Endothelial cell of umbilical vein (primary cell): ENCODE results near the gene TMEM151A.

Experiments used
- CTCF ChIP-seq, 2 donors: IDR thresholded peaks; 1 replicate in 1 of 2; 2 replicates in 1 of 2; pipeline ENCODE4 v1.5.1; 2011; ENCODE audit warnings: low read length in 2 of 2, mild to moderate bottlenecking in 2 of 2, moderate library complexity in 2 of 2, control low read depth in 1 of 2, inconsistent platforms in 1 of 2, low read depth in 1 of 2; ENCODE audit not compliant: insufficient read depth in 1 of 2; ENCODE audit errors: extremely low read depth in 1 of 2
- MYC ChIP-seq: IDR thresholded peaks from one replicate; pipeline ENCODE4 v1.6.1; 2011; ENCODE audit warnings: mild to moderate bottlenecking, low read depth, low read length
- POLR2A ChIP-seq: IDR thresholded peaks from 2 replicates; pipeline ENCODE4 v1.6.1; 2012; ENCODE audit warnings: low read depth, mild to moderate bottlenecking, control low read depth, low read length

DNA sequence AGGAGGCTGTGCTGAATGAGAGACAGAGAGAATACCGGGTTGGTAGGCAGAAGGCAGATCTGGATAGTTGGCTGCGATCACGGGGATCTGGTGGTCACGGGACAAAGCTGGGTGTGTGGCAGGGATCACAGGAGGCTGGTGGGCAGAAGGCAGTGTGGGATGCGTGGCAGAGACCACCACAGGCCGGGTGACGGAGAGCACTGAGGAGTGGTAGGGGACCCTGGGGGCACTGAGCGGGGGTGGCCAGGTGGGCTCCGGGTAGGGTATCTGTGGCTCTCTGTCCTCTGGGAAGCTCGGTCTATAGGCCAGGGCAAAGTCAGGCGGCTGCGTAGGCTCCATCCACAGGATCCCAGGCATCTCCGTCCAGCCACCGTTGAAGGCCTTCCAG, 23.8 kb downstream of the TMEM151A start:
- TF ChIP-seq CTCF (IDR thresholded peaks at IDR 0.05; ENCODE audit: extremely low read depth in 1 of 2, insufficient read depth in 1 of 2, low read depth in 1 of 2, low read length in 2 of 2) (no peak), POLR2A (no peak), MYC (no peak)
